PFSK-1 (cell line): ENCODE data around the gene EFCAB8.

Experiments
- FOXP2 ChIP-seq: optimal IDR thresholded peaks from 2 replicates; pipeline ENCODE3; 2011; ENCODE audit warnings: borderline replicate concordance, control low read depth, inconsistent platforms; ENCODE audit not compliant: insufficient read depth; ENCODE audit errors: extremely low read length, extremely low read depth
- POLR2AphosphoS5 ChIP-seq: IDR thresholded peaks from 2 replicates; pipeline ENCODE4 v1.6.1; 2012; ENCODE audit warnings: low read depth, mild to moderate bottlenecking, control low read depth, low read length, moderate library complexity
- REST ChIP-seq, 2 experiments: IDR thresholded peaks; 2 replicates each; pipeline versions ENCODE4 v1.6.1 to v1.8.0; 2011 to 2012; ENCODE audit warnings: low read depth in 2 of 2, low read length in 2 of 2, control low read depth in 1 of 2, inconsistent platforms in 1 of 2, mild to moderate bottlenecking in 1 of 2, moderate library complexity in 1 of 2; ENCODE audit not compliant: insufficient read depth in 1 of 2
- SIN3A ChIP-seq: IDR thresholded peaks from 2 replicates; pipeline ENCODE4 v1.6.1; 2012; ENCODE audit warnings: mild to moderate bottlenecking, low read length, moderate library complexity, borderline replicate concordance; ENCODE audit not compliant: insufficient read depth
- TAF1 ChIP-seq: IDR thresholded peaks from 2 replicates; pipeline ENCODE4 v1.6.1; 2012; ENCODE audit warnings: low read length, control low read depth, borderline replicate concordance; ENCODE audit not compliant: insufficient read depth

The EFCAB8 gene

DNA sequence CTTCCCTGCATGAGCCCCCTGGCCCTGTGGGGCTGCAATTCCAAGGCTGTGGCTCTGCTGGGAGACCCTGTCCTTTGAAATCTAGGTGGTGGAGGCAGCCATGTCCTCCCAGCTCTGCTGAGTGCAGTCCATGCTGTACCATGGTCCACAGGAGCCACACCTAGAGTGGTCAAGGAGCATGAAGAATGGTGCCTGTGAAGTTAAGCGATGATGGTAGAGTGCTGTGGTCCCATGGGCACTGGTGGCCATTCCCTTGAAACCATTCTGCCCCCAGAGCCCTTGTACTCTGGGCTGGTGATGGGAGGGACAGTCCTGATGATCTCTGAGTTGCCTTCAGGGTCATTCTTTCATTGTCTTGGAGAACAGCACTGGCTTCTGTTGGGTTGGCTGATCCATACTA, 55.3 kb downstream of the EFCAB8 start:
- no peak for TF ChIP-seq FOXP2
- no peak for TF ChIP-seq POLR2AphosphoS5
- no peak for TF ChIP-seq TAF1
- no peak for TF ChIP-seq SIN3A
- no peak for TF ChIP-seq REST (IDR thresholded peaks at IDR 0.05; ENCODE audit: insufficient read depth in 1 of 2, low read depth in 2 of 2, low read length in 2 of 2)

DNA sequence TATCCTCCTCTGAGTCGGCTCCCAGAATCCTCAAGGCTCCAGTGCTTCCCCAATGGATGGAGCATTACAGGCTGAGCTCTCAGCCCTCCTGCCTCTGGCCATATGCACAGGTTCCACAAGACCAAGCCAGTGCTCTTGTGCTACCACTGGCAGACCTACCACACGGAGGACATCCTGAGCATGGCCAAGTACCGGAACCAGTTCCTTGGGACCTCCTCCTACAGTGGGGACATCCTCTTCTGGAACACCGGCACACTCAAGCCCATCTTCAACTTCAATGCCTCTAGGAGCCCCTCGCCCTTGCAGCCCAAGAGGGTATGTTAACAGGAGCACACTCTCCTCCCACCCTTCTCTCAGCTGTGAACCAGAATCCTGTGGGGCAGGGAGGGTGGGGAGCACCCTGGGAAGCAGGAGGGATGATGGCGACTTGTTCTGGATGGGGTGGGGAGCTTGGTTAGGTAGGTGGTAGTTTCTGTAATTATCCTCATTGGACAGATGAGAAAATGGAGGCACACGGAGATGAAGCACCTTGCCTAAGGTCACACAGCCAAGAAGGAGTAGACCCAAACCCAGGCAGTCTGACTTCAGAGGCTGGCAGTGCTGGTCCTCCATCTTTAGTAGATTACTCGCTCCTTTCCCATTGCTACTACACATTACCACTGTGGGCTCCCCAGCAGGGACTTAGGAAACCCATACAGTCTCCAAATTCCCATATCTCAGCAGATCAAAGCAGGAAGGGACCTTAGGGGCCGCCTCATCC, 58.6 kb downstream of the EFCAB8 start:
- TF ChIP-seq SIN3A = no peak
- no peak for TF ChIP-seq TAF1
- TF ChIP-seq FOXP2 = no peak
- no peak for TF ChIP-seq POLR2AphosphoS5
- no peak for TF ChIP-seq REST (IDR thresholded peaks at IDR 0.05; ENCODE audit: insufficient read depth in 1 of 2, low read depth in 2 of 2, low read length in 2 of 2)

DNA sequence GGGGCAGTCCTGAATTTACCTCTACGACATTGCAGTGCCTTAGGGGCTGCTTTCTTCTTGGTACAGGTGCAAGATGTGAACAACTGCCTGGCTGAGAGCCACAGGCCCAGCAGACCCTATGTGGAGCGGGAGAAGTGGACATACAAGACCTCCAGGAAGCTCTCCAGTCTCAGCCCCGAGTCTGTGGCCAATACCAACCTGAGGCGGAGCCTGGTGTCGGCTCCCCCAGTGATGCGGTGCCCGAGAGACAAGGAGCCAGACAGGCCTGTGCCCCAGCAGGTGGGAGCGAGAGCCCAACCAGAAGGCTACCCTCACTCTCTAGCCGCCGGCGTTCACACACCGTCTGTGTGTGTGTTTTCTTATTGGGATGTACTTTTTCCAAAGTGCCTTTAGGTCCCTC, 59.6 kb downstream of the EFCAB8 start:
- TF ChIP-seq TAF1 = no peak
- TF ChIP-seq POLR2AphosphoS5 = no peak
- no peak for TF ChIP-seq REST (IDR thresholded peaks at IDR 0.05; ENCODE audit: insufficient read depth in 1 of 2, low read depth in 2 of 2, low read length in 2 of 2)

- TF ChIP-seq SIN3A (no peak), REST (IDR thresholded peaks at IDR 0.05; ENCODE audit: insufficient read depth in 1 of 2, low read depth in 2 of 2, low read length in 2 of 2) (no peak), POLR2AphosphoS5 (no peak), FOXP2 (no peak), TAF1 (no peak)
Observed at GRCh38 chr20:32918751-32919150, 60.0 kb downstream of the EFCAB8 start.

DNA sequence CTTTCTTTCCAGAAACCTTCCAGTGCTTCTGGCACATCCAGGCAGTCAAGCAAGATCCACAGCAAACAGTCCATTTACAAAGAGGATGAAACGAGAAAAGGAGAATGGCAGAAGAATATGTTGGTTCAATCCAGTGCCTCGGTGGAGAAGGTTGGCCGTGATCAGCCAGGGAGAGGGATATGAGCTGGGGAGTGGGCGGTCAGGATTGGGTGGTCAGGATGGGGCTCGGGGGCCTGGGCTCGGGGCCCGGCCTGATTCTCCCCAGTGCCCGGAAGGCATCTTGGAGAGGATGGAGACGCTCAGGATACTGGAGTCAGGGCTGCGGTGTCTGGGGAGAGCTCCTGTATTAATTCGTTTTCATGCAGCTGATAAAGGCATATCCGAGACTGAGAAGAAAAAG, 61.3 kb downstream of the EFCAB8 start:
- TF ChIP-seq POLR2AphosphoS5 (no peak), REST (IDR thresholded peaks at IDR 0.05; ENCODE audit: insufficient read depth in 1 of 2, low read depth in 2 of 2, low read length in 2 of 2) (no peak), FOXP2 (no peak), TAF1 (no peak), SIN3A (no peak)
